Activated T-helper 17 cell treated with anti-CD3 and anti-CD28 coated beads, Interleukin-2, amount 50 U/mL, for 72 hours (primary cell): ENCODE data around the gene ADH6. TPM values are rescaled to one million over a fixed set of nuclear protein-coding genes. Genes with fewer than 3 reads are reported as not detected.
"Not testable (repeated sequence)": the region's sequence is repeated elsewhere in the genome, so short reads cannot be mapped to it uniquely, and the experiment has no call there.

Experiments
- ATAC-seq: fragments of 150-1000 bp; cut with Tn5 transposase; replicated peaks from 2 replicates; pipeline ENCODE4 v1.10.0; 2021; ENCODE audit warnings: mild to moderate bottlenecking, moderate library complexity
- H3K27ac Mint-ChIP-seq: one replicate; pipeline ENCODE4 v1.8.0; 2022; ENCODE audit warnings: mixed read lengths
- H3K27me3 Mint-ChIP-seq: one replicate; pipeline ENCODE4 v1.8.0; 2022; ENCODE audit warnings: mixed read lengths
- H3K36me3 Mint-ChIP-seq: one replicate; pipeline ENCODE4 v1.8.0; 2022; ENCODE audit warnings: low read depth, mild to moderate bottlenecking, mixed read lengths
- H3K4me1 Mint-ChIP-seq: one replicate; pipeline ENCODE4 v1.8.0; 2022; ENCODE audit warnings: mixed read lengths
- H3K4me3 Mint-ChIP-seq: one replicate; pipeline ENCODE4 v1.8.0; 2022; ENCODE audit warnings: mild to moderate bottlenecking, mixed read lengths
- H3K9me3 Mint-ChIP-seq: one replicate; pipeline ENCODE4 v1.8.0; 2022; ENCODE audit warnings: mixed read lengths
- total RNA-seq, 2 donors: library from RNA; stranded (reverse); gene quantifications; one replicate each; pipeline ENCODE4 v1.2.3, GENCODE V29; 2022

ADH6 gene
- total RNA-seq, 2 donors from 2014 or later, result not detected

GRCh38 chr4:99207911-99208718 is 10.9 kb downstream of the ADH6 start:
- Mint-ChIP-seq H3K27me3 (no peaks in the 10 kb centered on the region), H3K27ac (no peak overlapping the region), H3K4me1 (no peaks in the 10 kb centered on the region), H3K4me3 (no peak overlapping the region), H3K36me3 (no peaks in the 10 kb centered on the region), H3K9me3 (no peaks in the 10 kb centered on the region)
- no peak for ATAC-seq

- Mint-ChIP-seq H3K27ac (no peak overlapping the region), H3K9me3 (no peaks in the 10 kb centered on the region), H3K4me1 (no peaks in the 10 kb centered on the region), H3K27me3 (no peaks in the 10 kb centered on the region), H3K4me3 (no peak overlapping the region), H3K36me3 (no peaks in the 10 kb centered on the region)
- ATAC-seq, result no peak
Observed at GRCh38 chr4:99207069-99207743, 11.8 kb downstream of the ADH6 start.

GRCh38 chr4:99205153-99205979 is 13.7 kb downstream of the ADH6 start:
- Mint-ChIP-seq H3K9me3 (no peaks in the 10 kb centered on the region), H3K4me3 (no peak overlapping the region), H3K27ac (no peak overlapping the region), H3K27me3 (no peaks in the 10 kb centered on the region), H3K4me1 (no peaks in the 10 kb centered on the region), H3K36me3 (no peaks in the 10 kb centered on the region)
- no peak for ATAC-seq

- H3K4me3 Mint-ChIP-seq, result no peak overlapping the region
Observed at GRCh38 chr4:99202536-99202935, 16.5 kb downstream of the ADH6 start.

GRCh38 chr4:99202094-99202493 is 17.0 kb downstream of the ADH6 start:
- no peak for ATAC-seq
- H3K27ac Mint-ChIP-seq, result no peak overlapping the region
- H3K4me1 Mint-ChIP-seq, result no peaks in the 10 kb centered on the region
- no peaks in the 10 kb centered on the region for H3K27me3 Mint-ChIP-seq
- H3K36me3 Mint-ChIP-seq, result no peaks in the 10 kb centered on the region
- no peak overlapping the region for H3K4me3 Mint-ChIP-seq
- H3K9me3 Mint-ChIP-seq, result no peaks in the 10 kb centered on the region

More at GRCh38 chr4:99202536-99202935, 16.5 kb downstream of the ADH6 start:
- Mint-ChIP-seq H3K4me1 (no peaks in the 10 kb centered on the region), H3K9me3 (no peaks in the 10 kb centered on the region), H3K36me3 (no peaks in the 10 kb centered on the region), H3K27ac (no peak overlapping the region), H3K27me3 (no peaks in the 10 kb centered on the region)
- no peak for ATAC-seq

GRCh38 chr4:99201690-99202089 is 17.4 kb downstream of the ADH6 start:
- ATAC-seq, result no peak
- Mint-ChIP-seq H3K27me3 (no peaks in the 10 kb centered on the region), H3K36me3 (no peaks in the 10 kb centered on the region), H3K9me3 (no peaks in the 10 kb centered on the region), H3K27ac (no peak overlapping the region), H3K4me3 (no peak overlapping the region), H3K4me1 (no peaks in the 10 kb centered on the region)

GRCh38 chr4:99200138-99200537 is 18.9 kb downstream of the ADH6 start:
- Mint-ChIP-seq H3K4me1 (no peaks in the 10 kb centered on the region), H3K4me3 (no peak overlapping the region), H3K9me3 (no peaks in the 10 kb centered on the region), H3K36me3 (no peaks in the 10 kb centered on the region), H3K27me3 (no peaks in the 10 kb centered on the region), H3K27ac (no peak overlapping the region)
- no peak for ATAC-seq

GRCh38 chr4:99190336-99190735 is 28.7 kb downstream of the ADH6 start:
- H3K27ac Mint-ChIP-seq, result no peak overlapping the region

GRCh38 chr4:99189900-99190299 is 29.1 kb downstream of the ADH6 start:
- ATAC-seq, H3K27me3 Mint-ChIP-seq, H3K4me1 Mint-ChIP-seq, H3K27ac Mint-ChIP-seq, H3K4me3 Mint-ChIP-seq, H3K36me3 Mint-ChIP-seq: not testable (repeated sequence)
- H3K9me3 Mint-ChIP-seq, result peaks cover 34% of the 10 kb centered on the region

More at GRCh38 chr4:99190336-99190735, 28.7 kb downstream of the ADH6 start:
- ATAC-seq, result no peak
- Mint-ChIP-seq H3K4me1 (no peaks in the 10 kb centered on the region), H3K36me3 (no peaks in the 10 kb centered on the region), H3K9me3 (peaks cover 30% of the 10 kb centered on the region), H3K27me3 (no peaks in the 10 kb centered on the region), H3K4me3 (no peak overlapping the region)

GRCh38 chr4:99186029-99186428 is 33.0 kb downstream of the ADH6 start:
- Mint-ChIP-seq H3K4me1 (no peaks in the 10 kb centered on the region), H3K27ac (no peak overlapping the region), H3K4me3 (no peak overlapping the region), H3K27me3 (no peaks in the 10 kb centered on the region), H3K36me3 (no peaks in the 10 kb centered on the region), H3K9me3 (peaks cover 27% of the 10 kb centered on the region)
- no peak for ATAC-seq

GRCh38 chr4:99185581-99185980 is 33.5 kb downstream of the ADH6 start:
- Mint-ChIP-seq H3K4me3 (no peak overlapping the region), H3K27me3 (no peaks in the 10 kb centered on the region), H3K36me3 (no peaks in the 10 kb centered on the region), H3K4me1 (no peaks in the 10 kb centered on the region), H3K9me3 (peaks cover 23% of the 10 kb centered on the region), H3K27ac (no peak overlapping the region)
- ATAC-seq, result no peak

GRCh38 chr4:99180382-99181070 is 38.5 kb downstream of the ADH6 start:
- H3K36me3 Mint-ChIP-seq, result no peaks in the 10 kb centered on the region
- no peak overlapping the region for H3K4me3 Mint-ChIP-seq
- no peak for ATAC-seq
- H3K27ac Mint-ChIP-seq, result no peak overlapping the region
- no peaks in the 10 kb centered on the region for H3K4me1 Mint-ChIP-seq
- no peaks in the 10 kb centered on the region for H3K27me3 Mint-ChIP-seq
- H3K9me3 Mint-ChIP-seq, result peaks cover 18% of the 10 kb centered on the region

GRCh38 chr4:99179626-99180025 is 39.4 kb downstream of the ADH6 start:
- Mint-ChIP-seq H3K27ac (no peak overlapping the region), H3K27me3 (no peaks in the 10 kb centered on the region), H3K9me3 (peaks cover 15% of the 10 kb centered on the region), H3K4me3 (no peak overlapping the region), H3K36me3 (no peaks in the 10 kb centered on the region), H3K4me1 (no peaks in the 10 kb centered on the region)
- ATAC-seq, result no peak

GRCh38 chr4:99179178-99179577 is 39.9 kb downstream of the ADH6 start:
- Mint-ChIP-seq H3K27me3 (no peaks in the 10 kb centered on the region), H3K4me3 (no peak overlapping the region), H3K4me1 (no peaks in the 10 kb centered on the region), H3K9me3 (peaks cover 15% of the 10 kb centered on the region), H3K36me3 (no peaks in the 10 kb centered on the region), H3K27ac (no peak overlapping the region)
- ATAC-seq, result no peak
